ENCODE data around the gene L3MBTL4. TPM values are rescaled to one million over a fixed set of nuclear protein-coding genes. Genes with fewer than 3 reads are reported as not detected.
"Not testable (repeated sequence)": the region's sequence is repeated elsewhere in the genome, so short reads cannot be mapped to it uniquely, and the experiment has no call there.

Gene L3MBTL4
- total RNA-seq, 2 donors from 2014 or later, result 4.9 to 6.5 TPM

DNA sequence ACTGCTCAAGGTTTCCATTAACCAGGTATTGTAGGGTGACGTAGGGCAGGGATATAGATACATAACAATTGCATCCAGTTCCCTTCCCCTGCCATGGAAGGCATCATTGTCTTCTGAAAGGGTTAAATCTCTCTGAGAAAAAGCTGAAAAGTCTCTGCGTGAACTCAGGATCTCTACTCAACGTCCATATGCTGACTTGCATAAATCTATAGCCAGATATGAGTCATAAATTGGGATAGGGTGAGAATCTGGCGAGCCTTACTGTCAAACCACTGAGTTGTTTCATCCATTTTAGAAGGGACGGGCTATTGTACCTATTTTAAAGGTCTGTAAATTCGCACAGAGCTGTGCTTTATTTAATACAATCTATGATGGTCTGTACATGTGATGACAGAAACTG, 258.3 kb downstream of the L3MBTL4 start:
- ATAC-seq (no peak), DNase-seq (no peak)
- intact Hi-C loops (cut with DNase I, micrococcal nuclease), result no loop called here

DNA sequence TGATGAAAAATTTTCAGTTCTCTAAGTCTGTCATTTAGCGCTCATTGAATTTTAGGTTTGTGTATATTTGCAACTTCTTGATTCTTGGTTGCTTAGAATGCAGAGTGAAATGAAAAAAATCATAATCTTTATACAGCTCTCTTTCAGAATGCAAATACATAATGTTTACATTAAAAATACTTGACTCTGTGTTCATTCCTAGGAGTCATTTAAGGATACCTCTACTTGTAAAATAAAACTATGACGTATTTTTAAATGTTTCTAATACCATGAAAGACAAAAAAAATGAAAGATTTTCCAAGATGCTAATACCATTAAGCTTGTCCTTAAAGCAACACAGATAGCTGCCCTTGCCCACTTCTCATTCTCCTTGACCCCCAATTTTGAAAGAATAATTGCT, 259.0 kb downstream of the L3MBTL4 start:
- ATAC-seq, result no peak
- intact Hi-C loops (cut with DNase I, micrococcal nuclease), result no loop called here
- no peak for DNase-seq

DNA sequence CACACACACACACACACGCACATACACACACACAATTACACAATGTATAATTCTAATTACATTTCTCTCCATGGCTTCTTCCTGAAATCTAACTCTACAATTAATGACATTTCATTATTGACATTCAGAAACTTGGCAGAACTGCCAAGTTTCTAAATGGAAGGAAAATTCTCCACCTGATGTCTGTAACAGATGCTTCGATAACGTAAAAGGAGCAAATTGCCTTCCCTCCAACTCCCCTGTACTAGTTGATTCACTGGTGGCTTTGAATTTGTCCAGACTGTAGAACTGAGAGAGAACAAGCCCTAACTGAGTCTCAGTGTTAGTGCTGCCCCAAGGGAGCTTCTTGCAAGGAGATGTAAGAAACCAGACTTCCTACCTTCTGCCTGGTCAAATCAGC, 264.3 kb downstream of the L3MBTL4 start:
- intact Hi-C loops (cut with DNase I, micrococcal nuclease), result no loop called here
- no peak for ATAC-seq
- no peak for DNase-seq

DNA sequence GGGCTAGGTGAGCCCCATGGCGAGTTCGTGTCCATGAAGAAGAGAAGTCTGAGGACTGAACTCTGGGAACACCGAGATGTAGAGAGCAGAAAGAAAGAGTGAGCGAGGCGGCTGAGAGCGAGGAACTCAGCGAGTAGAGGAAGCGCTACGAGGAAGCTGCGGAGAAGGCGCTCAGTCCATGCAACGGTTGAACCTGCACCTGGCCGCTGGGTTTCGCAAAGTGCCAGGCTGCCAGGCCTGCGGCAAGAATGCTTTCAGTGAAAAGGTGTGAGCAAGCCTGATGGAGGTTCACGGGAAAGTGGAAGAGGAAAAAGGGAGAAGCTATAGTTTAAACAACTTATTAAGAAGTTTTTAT, 268.4 kb downstream of the L3MBTL4 start:
- intact Hi-C loops (cut with DNase I, micrococcal nuclease), result no loop called here
- ATAC-seq, result no peak
- DNase-seq, result no peak

DNA sequence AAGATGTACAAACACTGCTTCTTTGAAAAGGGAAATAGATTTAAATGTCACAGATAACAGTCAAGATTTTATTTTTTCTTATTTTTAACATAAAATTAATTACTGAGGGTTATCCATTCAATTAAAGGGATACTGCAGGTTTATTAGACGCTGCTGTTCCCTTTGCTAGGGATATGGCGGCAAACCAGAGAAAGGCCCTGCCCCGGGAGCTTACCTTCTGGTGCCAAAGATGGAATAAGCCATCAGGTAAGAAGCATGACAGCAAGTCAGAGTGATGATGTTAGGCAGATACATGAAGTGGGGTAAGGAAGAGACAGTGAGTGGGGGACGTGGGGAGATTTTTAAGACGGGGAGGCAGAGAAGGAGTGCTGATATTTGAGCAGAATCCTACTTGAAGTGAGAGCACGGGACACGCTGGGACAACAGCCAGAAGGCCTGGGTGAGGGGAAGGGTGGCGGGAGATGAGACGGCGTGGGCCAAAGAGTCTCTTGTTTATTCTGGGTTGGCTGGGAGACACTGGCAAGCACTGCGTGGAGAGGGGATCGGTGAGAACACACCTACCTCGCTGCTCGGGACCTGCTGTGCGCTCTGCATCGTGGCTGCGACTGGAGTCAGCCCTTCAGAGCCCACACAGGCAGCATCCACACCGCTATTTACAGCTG, 268.9 kb downstream of the L3MBTL4 start:
- ATAC-seq, result no peak
- peak; percentile 5 to 33 for DNase-seq

DNA sequence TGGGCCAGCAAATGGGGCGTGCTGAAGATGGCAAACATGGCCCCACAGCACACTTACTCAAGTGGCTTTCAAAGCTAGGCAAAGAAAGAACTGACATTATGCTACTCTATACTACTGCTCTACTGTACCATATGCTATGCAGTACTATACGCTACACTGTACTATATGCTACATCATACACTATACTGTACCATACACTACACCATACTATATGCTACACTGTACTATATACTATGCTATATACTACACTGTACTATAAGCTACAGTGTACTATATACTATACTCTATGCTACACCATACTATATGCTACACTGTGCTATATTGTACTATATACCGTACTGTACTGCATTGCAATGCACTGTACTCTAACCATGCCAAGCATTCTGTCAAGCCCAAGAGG, 275.7 kb downstream of the L3MBTL4 start:
- DNase-seq (no peak), ATAC-seq (no peak)
- intact Hi-C loops (cut with DNase I, micrococcal nuclease), result no loop called here

More for the DNA sequence above, 268.9 kb downstream of the L3MBTL4 start:
- intact Hi-C loops (cut with DNase I, micrococcal nuclease), result no loop called here

DNA sequence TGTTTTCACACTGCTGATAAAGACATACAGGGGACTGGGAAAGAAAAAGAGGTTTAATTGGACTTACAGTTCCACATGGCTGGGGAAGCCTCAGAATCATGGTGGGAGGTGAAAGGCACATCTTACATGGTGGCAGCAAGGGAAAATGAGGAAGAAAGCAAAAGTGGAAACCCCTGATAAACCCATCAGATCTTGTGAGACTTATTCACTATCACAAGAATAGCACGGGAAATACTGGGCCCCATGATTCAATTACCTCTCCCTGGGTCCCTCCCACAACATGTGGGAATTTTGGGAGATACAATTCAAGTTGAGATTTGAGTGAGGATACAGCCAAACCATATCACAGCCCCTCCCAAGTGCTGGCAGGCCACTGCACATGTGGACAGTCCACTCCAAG, 278.8 kb downstream of the L3MBTL4 start:
- DNase-seq; ATAC-seq; intact Hi-C loops (cut with DNase I, micrococcal nuclease): not testable (repeated sequence)

DNA sequence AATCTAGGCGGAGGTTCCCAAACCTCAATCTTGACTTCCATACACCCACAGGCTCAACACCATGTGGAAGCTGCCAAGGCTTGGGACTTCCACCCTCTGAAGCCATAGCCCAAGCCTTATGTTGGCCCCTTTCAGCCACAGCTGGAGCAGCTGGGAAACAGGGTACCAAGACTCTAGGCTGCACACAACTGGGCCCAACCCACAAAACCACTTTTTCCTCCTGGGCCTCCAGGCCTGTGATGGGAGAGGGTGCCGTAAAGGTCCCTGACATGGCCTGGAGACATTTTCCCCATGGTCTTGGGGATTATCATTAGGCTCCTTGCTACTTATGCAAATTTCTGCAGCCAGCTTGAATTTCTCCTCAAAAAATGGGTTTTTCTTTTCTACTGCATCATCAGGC, 279.7 kb downstream of the L3MBTL4 start:
- ATAC-seq; DNase-seq; intact Hi-C loops (cut with DNase I, micrococcal nuclease): not testable (repeated sequence)

DNA sequence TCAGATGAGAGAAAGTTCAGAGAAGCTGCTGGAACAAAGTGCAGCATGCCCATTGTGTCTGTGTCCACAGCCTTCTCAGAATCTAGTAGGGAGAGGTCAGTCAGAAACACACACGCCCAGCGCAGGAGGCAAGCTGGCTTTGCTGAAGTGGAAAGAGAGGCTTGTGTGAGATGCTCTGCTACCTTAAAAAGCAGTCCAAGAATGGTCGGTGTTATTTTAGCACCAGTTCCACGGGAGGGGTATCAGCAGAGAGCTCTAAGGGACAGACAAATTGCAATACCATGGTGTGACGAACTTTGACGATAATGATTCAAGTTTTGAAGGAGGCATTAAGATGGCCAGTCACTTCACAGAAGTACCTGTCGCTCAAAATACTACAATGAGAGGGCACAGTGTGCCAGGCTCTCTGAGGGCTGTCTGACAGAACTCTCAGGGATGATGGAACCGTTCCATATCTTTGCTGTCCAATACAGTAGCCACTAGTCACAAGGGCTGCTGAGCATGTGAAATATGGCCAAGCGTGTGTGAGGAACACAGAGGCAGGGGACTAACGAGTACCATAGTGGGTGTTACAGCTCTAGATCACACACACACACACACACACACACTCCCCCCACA, 281.9 kb downstream of the L3MBTL4 start:
- intact Hi-C loops (cut with DNase I, micrococcal nuclease), result no loop called here
- DNase-seq (no peak), ATAC-seq (no peak)

DNA sequence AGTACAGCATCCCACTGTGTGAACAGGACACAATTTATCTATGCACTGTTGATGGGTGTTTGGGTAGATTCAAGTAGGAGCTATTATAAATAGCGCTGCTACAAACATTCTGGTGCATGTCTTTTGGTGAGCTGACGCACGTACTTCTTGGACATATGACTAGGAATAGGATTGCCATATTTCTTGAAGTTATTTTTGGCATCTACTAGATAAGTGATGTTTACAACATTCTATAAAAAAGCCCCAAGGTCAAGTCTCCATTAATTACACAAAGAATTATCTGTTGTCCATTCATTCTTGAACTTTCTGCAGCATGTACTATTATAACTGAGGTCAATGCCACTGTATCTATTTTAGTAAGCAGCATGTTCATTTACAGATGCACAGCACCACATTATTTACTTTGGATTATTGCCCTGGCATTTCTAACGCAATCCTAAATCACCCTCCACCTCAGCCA, 293.9 kb downstream of the L3MBTL4 start:
- intact Hi-C loops (cut with DNase I, micrococcal nuclease), result no loop called here
- no peak for DNase-seq

DNA sequence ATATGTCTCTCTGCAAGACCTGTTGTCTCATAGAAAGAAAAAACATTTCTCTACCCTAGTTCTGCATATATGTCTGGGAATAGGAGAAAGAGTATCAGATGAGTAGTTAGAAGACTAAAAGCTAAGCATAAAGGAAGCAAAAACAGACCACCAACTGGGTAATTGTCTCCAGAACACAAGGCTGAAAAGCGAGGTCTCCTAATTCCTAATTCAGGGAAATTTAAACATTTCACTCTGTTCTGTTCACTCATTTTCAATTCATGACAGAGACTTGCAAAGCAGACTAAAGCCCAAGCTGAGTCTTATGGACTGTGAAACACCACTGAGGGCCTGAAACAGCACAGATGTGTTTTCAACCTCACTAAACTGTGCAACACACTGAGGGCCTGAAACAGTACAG, 294.9 kb downstream of the L3MBTL4 start:
- intact Hi-C loops (cut with DNase I, micrococcal nuclease), result no loop called here
- ATAC-seq (no peak), DNase-seq (no peak)

More for the DNA sequence above, 293.9 kb downstream of the L3MBTL4 start:
- no peak for ATAC-seq

DNA sequence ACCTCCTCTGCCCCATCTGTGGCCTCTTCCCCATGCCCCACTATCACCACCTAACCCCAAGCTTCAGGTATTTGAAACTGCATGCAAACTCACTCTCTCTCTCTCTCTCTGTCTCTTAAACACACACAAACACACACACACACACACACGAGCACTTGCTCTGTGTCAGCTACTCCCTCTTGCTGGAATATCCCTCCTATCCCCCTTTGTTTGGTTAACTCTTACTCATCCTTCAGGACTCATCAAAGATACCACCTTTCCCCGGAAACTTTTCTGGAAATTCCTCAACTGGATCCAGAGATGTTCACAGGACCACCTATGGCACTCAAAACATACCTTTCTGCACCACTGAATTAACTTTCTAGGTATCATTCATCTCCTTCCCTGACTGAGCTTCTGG, 296.6 kb downstream of the L3MBTL4 start:
- ATAC-seq (no peak), DNase-seq (no peak)
- intact Hi-C loops (cut with DNase I, micrococcal nuclease), result no loop called here

DNA sequence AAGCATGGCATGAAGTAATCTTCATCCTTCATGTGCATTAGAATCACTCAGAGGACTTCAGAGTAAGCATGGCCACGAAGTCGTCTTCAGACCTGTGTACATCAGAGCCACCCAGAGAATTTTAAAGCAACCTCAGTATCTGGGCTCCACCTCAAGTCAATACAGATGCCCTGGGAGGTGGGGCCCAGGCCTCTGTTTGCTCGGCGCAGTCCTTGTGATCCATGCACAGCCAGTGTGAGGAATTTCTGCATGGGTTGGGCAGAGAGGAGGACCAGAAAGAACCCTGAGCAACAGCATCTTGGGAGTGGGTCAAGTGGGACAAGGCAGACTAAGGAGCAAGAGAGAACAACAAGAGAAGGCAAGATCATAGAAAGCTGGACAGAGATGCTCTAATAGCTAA, 299.0 kb downstream of the L3MBTL4 start:
- intact Hi-C loops (cut with DNase I, micrococcal nuclease), result no loop called here
- DNase-seq (no peak), ATAC-seq (no peak)

DNA sequence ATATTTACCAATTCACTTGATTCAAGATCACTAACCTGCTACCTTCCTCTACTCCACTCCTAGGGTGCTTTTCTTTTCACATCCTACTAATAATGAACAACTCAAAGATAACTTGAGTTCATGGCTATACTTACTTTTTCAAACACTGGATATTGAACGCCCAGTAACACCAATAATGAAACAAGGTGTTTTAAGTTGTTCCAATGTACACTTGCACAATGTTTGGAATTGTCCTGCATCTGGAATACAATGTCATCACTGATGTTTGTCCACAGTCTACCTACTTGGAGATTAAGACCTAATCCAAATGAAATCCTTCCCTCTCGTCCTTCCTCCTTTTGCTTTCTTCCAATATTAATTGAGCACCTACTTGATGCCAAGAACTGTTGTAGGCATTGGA, 301.1 kb downstream of the L3MBTL4 start:
- ATAC-seq (no peak), DNase-seq (no peak)
- intact Hi-C loops (cut with DNase I, micrococcal nuclease), result no loop called here

DNA sequence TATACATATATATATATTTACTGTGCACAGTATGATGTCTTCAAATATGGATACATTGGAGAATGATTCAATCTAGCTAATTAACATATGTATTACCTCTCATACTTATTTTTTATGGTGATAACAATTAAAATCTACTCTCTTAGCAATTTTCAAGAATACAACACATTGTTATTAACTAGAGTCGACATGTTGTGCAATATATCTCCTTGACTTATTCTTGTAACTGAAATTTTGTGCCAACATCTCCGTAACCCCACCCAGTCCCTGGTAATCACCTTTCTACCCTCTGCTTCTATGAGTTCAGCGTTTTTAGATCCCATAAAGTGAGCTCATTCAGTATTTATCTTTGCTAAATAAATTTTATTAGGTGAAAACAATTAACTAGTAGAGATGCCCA, 303.0 kb downstream of the L3MBTL4 start:
- ATAC-seq (no peak), DNase-seq (no peak)
- intact Hi-C loops (cut with DNase I, micrococcal nuclease), result no loop called here

DNA sequence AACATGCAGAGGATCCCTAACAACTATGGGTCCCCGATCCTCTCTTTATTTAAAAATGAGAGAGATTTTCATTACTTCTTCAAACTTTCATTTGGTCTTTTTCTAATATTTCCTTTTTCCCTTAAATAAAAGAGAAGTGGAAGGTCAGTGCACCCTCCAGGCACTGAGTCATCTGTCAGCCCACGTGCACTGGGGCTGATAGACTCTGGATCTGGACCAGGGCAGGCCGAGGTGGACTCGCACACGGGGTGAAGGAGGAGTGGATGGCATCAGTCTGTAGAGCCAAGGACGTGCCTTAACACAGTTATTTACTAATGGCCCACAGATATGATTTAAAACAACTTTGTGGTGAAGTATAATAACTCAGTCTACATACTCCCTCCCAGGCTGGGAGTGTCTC, 305.0 kb downstream of the L3MBTL4 start:
- ATAC-seq (no peak), DNase-seq (no peak)
- intact Hi-C loops (cut with DNase I, micrococcal nuclease), result no loop called here

DNA sequence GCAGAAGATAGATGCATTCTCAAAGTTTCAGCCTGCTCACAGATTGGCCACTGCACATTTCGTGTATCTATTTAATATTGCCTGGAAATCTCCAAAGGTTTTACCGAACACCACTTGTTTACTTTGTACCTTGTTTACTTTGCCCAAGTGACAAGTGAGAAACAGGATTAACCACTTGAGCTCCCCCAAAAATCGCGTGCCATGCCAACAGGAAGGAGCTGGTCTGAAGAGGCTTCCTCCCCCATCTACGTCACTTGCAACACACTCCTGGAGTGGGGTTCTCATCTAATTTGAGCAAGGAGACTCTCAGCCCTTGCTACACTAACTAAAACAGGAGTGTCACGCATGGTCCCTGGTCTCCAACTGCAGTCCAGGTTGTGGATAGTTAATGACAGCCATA, 306.9 kb downstream of the L3MBTL4 start:
- no peak for ATAC-seq
- intact Hi-C loops (cut with DNase I, micrococcal nuclease), result no loop called here
- DNase-seq, result no peak

DNA sequence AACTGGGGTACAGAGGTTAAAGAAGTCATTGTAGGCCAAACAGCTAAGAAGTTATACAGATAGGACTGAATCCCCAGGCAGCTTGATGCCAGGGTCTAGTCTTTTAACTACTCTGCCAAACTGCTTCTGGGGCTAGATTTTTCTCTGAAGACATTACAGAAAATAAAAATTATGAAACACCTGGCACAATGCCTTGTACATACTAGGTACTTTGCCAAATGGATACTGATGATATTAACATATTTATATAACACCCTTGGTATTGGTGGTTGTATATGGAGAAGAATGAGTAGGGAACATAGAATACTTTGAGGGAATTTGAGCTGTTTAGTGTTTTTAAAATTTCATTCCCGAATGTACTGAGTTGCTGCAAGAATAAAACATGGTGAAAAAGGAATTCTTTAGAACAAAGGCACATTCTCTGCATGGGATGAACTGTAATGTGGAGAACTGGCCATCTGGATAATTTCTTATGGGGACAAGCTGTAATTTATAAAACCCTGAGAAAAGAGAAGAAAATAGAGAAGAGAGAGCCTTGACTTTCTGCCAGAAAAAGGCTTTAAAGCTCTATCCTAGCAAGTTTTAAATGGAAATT, 308.5 kb downstream of the L3MBTL4 start:
- DNase-seq (no peak), ATAC-seq (no peak)
- intact Hi-C loops (cut with DNase I, micrococcal nuclease), result no loop called here

DNA sequence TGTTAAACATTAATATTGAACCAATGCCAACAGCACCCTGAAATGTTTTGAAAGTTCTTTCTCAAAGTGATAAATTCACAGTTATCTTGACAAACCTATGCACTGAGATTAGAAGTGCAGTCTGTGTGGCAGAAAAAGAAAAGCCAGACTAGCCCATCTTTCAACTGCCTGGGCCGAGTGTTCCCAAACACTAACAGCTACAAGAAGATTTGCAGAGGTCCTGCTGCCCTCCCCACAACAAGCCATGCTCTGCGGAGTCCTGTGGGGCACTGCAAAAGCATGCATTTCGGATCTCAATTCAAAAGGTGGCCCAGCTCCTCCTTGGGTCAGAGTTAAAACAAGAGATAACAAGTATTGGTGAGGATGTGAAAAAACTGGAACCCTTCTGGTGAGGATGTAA, 311.0 kb downstream of the L3MBTL4 start:
- ATAC-seq, result no peak
- intact Hi-C loops (cut with DNase I, micrococcal nuclease), result no loop called here
- no peak for DNase-seq

DNA sequence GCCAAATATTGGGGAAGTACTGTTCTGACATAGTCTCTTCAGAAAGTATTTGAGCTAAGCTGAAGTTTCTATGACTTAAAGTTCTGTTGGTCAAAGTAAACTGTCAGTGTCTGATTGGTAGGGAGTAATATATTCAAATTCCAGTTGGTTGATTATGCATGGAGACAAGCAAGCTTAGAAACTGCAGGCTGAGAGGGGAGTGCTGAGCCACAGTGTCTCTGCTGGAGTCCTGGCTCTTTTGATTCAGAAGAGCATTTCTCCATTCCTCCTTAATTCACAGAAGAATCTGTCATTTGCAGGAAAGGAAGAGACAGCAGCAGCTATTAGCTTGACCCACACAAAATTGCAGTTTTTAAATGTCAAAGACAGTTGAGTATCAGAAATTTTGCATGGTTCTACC, 318.0 kb downstream of the L3MBTL4 start:
- intact Hi-C loops (cut with DNase I, micrococcal nuclease), result no loop called here
- DNase-seq (no peak), ATAC-seq (no peak)

DNA sequence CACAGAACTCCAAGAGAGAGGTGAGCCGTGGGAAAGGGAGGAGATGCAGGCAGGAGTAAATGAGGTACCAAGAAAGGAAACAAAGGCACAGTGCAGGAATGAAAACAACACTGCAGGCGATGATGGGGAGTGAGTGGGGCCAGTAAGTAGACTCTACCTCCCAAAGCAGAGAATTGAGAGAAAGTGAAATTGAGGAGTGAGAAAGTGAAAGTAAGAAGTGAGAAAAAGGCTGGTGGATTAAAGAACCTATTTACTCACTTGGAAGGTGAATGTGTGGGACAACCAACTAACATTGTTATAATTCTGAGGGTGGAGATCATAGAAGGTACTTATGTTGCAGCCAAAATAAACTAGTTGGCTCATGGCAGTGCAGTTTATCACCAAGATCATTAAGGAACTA, 326.3 kb downstream of the L3MBTL4 start:
- ATAC-seq, result no peak
- intact Hi-C loops (cut with DNase I, micrococcal nuclease), result no loop called here
- DNase-seq, result no peak

Measured in left colon (tissue), 2 donors.